PC-9 (cell line): ENCODE results near the gene TMBIM6.

Experiments
- CTCF ChIP-seq: fragments of 200-600 bp; sonication (generic); conservative IDR thresholded peaks from 2 replicates; pipeline ENCODE4 v1.6.1; 2017; ENCODE audit warnings: mixed run types, antibody characterized with exemption, mild to moderate bottlenecking, moderate library complexity
- EZH2 ChIP-seq: fragments of 200-600 bp; sonication (generic); IDR thresholded peaks from 2 replicates; pipeline ENCODE4 v1.8.0; 2017; ENCODE audit warnings: antibody characterized with exemption, low read depth

DNA sequence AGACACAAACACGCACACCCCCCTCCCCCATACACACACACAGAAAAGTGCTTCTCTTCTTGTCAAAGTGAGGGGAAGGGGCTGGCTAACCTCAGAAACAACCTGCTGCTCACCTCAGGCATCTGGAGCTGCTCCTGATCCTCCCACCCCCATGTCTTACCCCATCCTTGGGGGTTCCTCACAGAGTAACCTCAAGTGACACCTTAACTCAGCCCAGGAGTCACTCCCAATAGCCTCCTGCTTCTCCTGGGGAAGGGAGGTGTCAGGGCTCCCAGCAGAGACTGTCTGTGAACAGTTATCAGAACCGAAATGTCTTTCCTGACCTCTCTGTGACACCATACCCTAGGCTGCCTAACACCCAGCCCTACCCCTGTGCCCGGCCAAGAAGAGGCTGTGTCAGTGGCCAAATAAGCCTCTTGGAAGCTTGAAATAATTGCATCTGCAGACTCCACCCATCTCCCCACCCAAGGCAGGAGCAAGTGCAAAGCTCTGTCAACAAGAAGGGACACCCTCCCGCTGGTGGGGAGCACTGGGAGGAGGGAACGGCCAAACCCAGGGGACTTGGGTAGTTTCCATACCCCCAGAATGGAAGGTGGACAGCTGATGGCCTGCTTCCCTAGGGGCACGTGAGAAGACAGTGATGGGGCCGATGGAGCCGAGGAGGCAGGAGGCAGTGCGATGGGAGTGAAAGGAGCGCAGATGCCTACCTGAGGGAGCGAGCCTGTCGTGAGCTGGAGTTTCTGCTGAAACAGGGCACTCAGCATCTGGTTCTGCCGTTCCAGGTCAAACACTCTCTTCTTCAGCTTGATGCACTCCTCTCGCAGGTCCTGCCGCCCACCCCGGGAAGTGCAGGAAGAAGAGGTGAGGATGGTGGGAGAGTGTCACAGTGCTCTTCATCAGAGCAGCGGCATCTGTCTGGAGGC lies 60.0 kb downstream of the TMBIM6 start:
- no peak for TF ChIP-seq CTCF
- no peak for TF ChIP-seq EZH2
